Metanephros (tissue), 2 donors: ENCODE results near the gene LATS2. TPM values are rescaled to one million over a fixed set of nuclear protein-coding genes. Genes with fewer than 3 reads are reported as not detected.

Source experiments
- small RNA-seq: library from RNA; depleted of rRNA; stranded (forward); fragments of <200 nt; gene quantifications from one replicate; pipeline ENCODE3, GENCODE V24; 2014; ENCODE audit warnings: low replicate concordance
- total RNA-seq: library from RNA; depleted of rRNA; stranded (reverse); fragments of >200 nt; gene quantifications from one replicate; pipeline ENCODE4 v1.2.3, GENCODE V29; 2014

The LATS2 gene
- total RNA-seq, result 24.9 TPM

GRCh38 chr13:21061029-21061763 is at the start of gene LATS2:
TSS of gene LATS2 (minus strand) at chr13:21061586. CDS start at chr13:21046026, 15,560 bp downstream.

Small RNA genes within 50 kb of the gene (small RNA-seq; reads per million reads assigned to genes)
- not detected for gene PPIAP27
- not detected for gene RNU4-9P

Other genes with a start within 250 kb of the LATS2 start
- 22.9 TPM for gene XPO4, start 158.8 kb downstream of the LATS2 start, total RNA-seq
- 44.4 TPM for gene SAP18, start 78.5 kb upstream of the LATS2 start, total RNA-seq
- gene SKA3, start 115.0 kb upstream of the LATS2 start, total RNA-seq, result 5.8 TPM
- 35.7 TPM for gene MRPL57, start 115.1 kb upstream of the LATS2 start, total RNA-seq